Smooth muscle cell (in vitro differentiated cells): Measurements from ENCODE around the gene DDX42. TPM values are rescaled to one million over a fixed set of nuclear protein-coding genes. Genes with fewer than 3 reads are reported as not detected.

Experiments used
- DNase-seq: peaks from one replicate; lab custom pipeline; 2025; ENCODE audit not compliant: unreplicated experiment; lab: John Stamatoyannopoulos, UW
- H2AFZ ChIP-seq: fragments of 200-600 bp; sonication (generic); 2 replicates; pipeline ENCODE4 v1.6.0; 2016; ENCODE audit warnings: antibody characterized with exemption, low read depth, mild to moderate bottlenecking
- H3F3A ChIP-seq: fragments of 200-600 bp; sonication (generic); 2 replicates; pipeline ENCODE4 v1.6.0; 2017; ENCODE audit warnings: antibody characterized with exemption, low read depth
- H3K27ac ChIP-seq: fragments of 200-600 bp; sonication (generic); 2 replicates; pipeline ENCODE4 v1.5.1; 2016; ENCODE audit warnings: low read depth, mild to moderate bottlenecking
- H3K27me3 ChIP-seq: fragments of 200-600 bp; sonication (generic); 2 replicates; pipeline ENCODE4 v1.6.1; 2016; ENCODE audit warnings: low read depth, mild to moderate bottlenecking
- H3K36me3 ChIP-seq: fragments of 200-600 bp; sonication (generic); 2 replicates; pipeline ENCODE4 v1.5.1; 2016; ENCODE audit warnings: low read depth
- H3K4me1 ChIP-seq: fragments of 200-600 bp; sonication (generic); 2 replicates; pipeline ENCODE4 v1.5.1; 2016; ENCODE audit warnings: low read depth
- H3K4me2 ChIP-seq: fragments of 200-600 bp; sonication (generic); 2 replicates; pipeline ENCODE4 v1.6.0; 2016; ENCODE audit warnings: mild to moderate bottlenecking
- H3K4me3 ChIP-seq: fragments of 200-600 bp; sonication (generic); 2 replicates; pipeline ENCODE4 v1.5.1; 2016; ENCODE audit warnings: mild to moderate bottlenecking
- H3K79me2 ChIP-seq: fragments of 200-600 bp; sonication (generic); 2 replicates; pipeline ENCODE4 v1.6.0; 2016; ENCODE audit warnings: low read depth, mild to moderate bottlenecking
- H3K9ac ChIP-seq: fragments of 200-600 bp; sonication (generic); 2 replicates; pipeline ENCODE4 v1.6.0; 2016; ENCODE audit warnings: low read depth
- H3K9me3 ChIP-seq: fragments of 200-600 bp; sonication (generic); replicated peaks from 2 replicates; pipeline ENCODE4 v1.5.1; 2016; ENCODE audit warnings: low read depth
- H4K20me1 ChIP-seq: fragments of 200-600 bp; sonication (generic); 2 replicates; pipeline ENCODE4 v1.6.0; 2016; ENCODE audit warnings: low read depth
- CTCF ChIP-seq: fragments of 200-600 bp; sonication (generic); IDR thresholded peaks from 2 replicates; pipeline ENCODE4 v1.5.1; 2017; ENCODE audit warnings: borderline replicate concordance, mild to moderate bottlenecking, antibody characterized with exemption; ENCODE audit not compliant: insufficient read depth, poor library complexity, severe bottlenecking
- WGBS: methylation state at CpG from one replicate; pipeline ENCODE4 v1.1.7; 2016; ENCODE audit warnings: low lambda C conversion rate; 5-methylcytosine and 5-hydroxymethylcytosine counted together
- polyA plus RNA-seq: library from polyadenylated mRNA; unstranded; fragments of >200 nt; fragmentation: Nextera tagmentation; extraction: Ambion mirVana; gene quantifications from 2 replicates; pipeline ENCODE4 v1.2.1, GENCODE V29; 2016
- total RNA-seq: library from RNA; depleted of rRNA; stranded (reverse); fragments of >200 nt; gene quantifications from 2 replicates; pipeline ENCODE4 v1.2.3, GENCODE V29; 2014

The DDX42 gene
- total and polyA plus RNA-seq, 2 experiments from 2014 or later: 30.1 to 80.5 TPM

GRCh38 chr17:63832455-63832854 is 58.5 kb downstream of the DDX42 start:
- no peak overlapping the region for H2AFZ ChIP-seq
- H3F3A ChIP-seq: no peaks in the 10 kb centered on the region
- peaks cover 8% of the 10 kb centered on the region for H3K4me1 ChIP-seq
- 81% methylated on average over 2 of the region's 2 CpGs for WGBS
- no peak for TF ChIP-seq CTCF
- H3K4me2 ChIP-seq: no peak overlapping the region
- no peak overlapping the region for H3K4me3 ChIP-seq
- peaks cover 36% of the 10 kb centered on the region for H3K79me2 ChIP-seq
- no peaks in the 10 kb centered on the region for H3K9me3 ChIP-seq
- H3K9ac ChIP-seq: no peak overlapping the region
- H4K20me1 ChIP-seq: peaks cover 19% of the 10 kb centered on the region
- DNase-seq: no peak
- no peaks in the 10 kb centered on the region for H3K36me3 ChIP-seq
- H3K27ac ChIP-seq: no peak overlapping the region
- no peaks in the 10 kb centered on the region for H3K27me3 ChIP-seq

- 94% methylated on average over 14 of the region's 14 CpGs for WGBS
- Histone ChIP-seq H3K79me2 (peaks cover 38% of the 10 kb centered on the region), H4K20me1 (peaks cover 23% of the 10 kb centered on the region)
These were observed 59.2 kb downstream of the DDX42 start for GRCh38 chr17:63833026-63833740.

GRCh38 chr17:63833741-63834373 is 59.9 kb downstream of the DDX42 start:
- Histone ChIP-seq H4K20me1 (peaks cover 29% of the 10 kb centered on the region), H3K27ac (no peak overlapping the region), H3K9ac (no peak overlapping the region), H3F3A (no peaks in the 10 kb centered on the region), H2AFZ (no peak overlapping the region), H3K27me3 (no peaks in the 10 kb centered on the region), H3K9me3 (no peaks in the 10 kb centered on the region), H3K4me1 (no peaks in the 10 kb centered on the region), H3K36me3 (no peaks in the 10 kb centered on the region), H3K79me2 (peaks cover 38% of the 10 kb centered on the region), H3K4me2 (no peak overlapping the region), H3K4me3 (no peak overlapping the region)
- 97% methylated on average over 15 of the region's 15 CpGs for WGBS
- no peak for DNase-seq
- no peak for TF ChIP-seq CTCF

More at GRCh38 chr17:63833026-63833740, 59.2 kb downstream of the DDX42 start:
- no peaks in the 10 kb centered on the region for H3F3A ChIP-seq
- H3K27ac ChIP-seq: no peak overlapping the region
- H3K4me2 ChIP-seq: no peak overlapping the region
- H3K4me1 ChIP-seq: peaks cover 5% of the 10 kb centered on the region
- H3K4me3 ChIP-seq: no peak overlapping the region
- no peak overlapping the region for H3K9ac ChIP-seq
- no peaks in the 10 kb centered on the region for H3K27me3 ChIP-seq
- DNase-seq: no peak
- H2AFZ ChIP-seq: no peak overlapping the region
- H3K9me3 ChIP-seq: no peaks in the 10 kb centered on the region
- no peaks in the 10 kb centered on the region for H3K36me3 ChIP-seq
- TF ChIP-seq CTCF: no peak
